GM12878 (cell line): ENCODE measurements around the gene CYTL1. TPM values are rescaled to one million over a fixed set of nuclear protein-coding genes. Genes with fewer than 3 reads are reported as not detected.

Source experiments
- ESRRA ChIP-seq: IDR thresholded peaks from 2 replicates; pipeline ENCODE4 v1.6.1; 2012; ENCODE audit warnings: mild to moderate bottlenecking, low read length, improper control_type of control experiment
- MYC ChIP-seq: IDR thresholded peaks from 2 replicates; pipeline ENCODE4 v1.6.1; 2011; ENCODE audit warnings: mild to moderate bottlenecking, low read length, moderate library complexity, inconsistent platforms; ENCODE audit not compliant: insufficient read depth, insufficient replicate concordance, insufficient read length, severe bottlenecking
- NBN ChIP-seq: fragments of 450-650 bp; IDR thresholded peaks from 2 replicates; pipeline ENCODE4 v1.6.1; 2016
- NR2C2 ChIP-seq: IDR thresholded peaks from 2 replicates; pipeline ENCODE4 v1.6.1; 2011; ENCODE audit warnings: borderline replicate concordance, low read depth; ENCODE audit not compliant: control insufficient read depth, insufficient read length
- POLR2AphosphoS5 ChIP-seq: IDR thresholded peaks from 2 replicates; pipeline ENCODE4 v1.6.1; 2011; ENCODE audit warnings: mild to moderate bottlenecking, low read length, inconsistent platforms
- RFX5 ChIP-seq: IDR thresholded peaks from 2 replicates; pipeline ENCODE4 v1.6.1; 2011; ENCODE audit warnings: low read depth, low read length, improper control_type of control experiment
- SREBF1 ChIP-seq: IDR thresholded peaks from 2 replicates; pipeline ENCODE4 v1.6.1; 2012; ENCODE audit warnings: mild to moderate bottlenecking, low read length
- YBX1 ChIP-seq: fragments of 450-650 bp; IDR thresholded peaks from 2 replicates; pipeline ENCODE4 v1.6.1; 2016; ENCODE audit warnings: antibody characterized with exemption
- polyA plus RNA-seq, 11 experiments: library from polyadenylated mRNA; depleted of rRNA in 4 of 11; unstranded in 6 of 11; stranded (reverse) in 5 of 11; fragments of >200 nt; fragmentation: Nextera tagmentation in 4 of 11; fragmentation: Illumina TruSeq in 1 of 11; extraction: Ambion mirVana in 4 of 11; extraction: Trizol in 1 of 11; gene quantifications; 1 replicate in 1 of 11; 2 replicates in 10 of 11; pipeline versions ENCODE4 v1.2.1 to v1.2.3, GENCODE V29; 2011 to 2016; ENCODE audit warnings: inconsistent platforms in 2 of 11, missing spikeins in 2 of 11, low read depth in 1 of 11
- total RNA-seq, 4 experiments: library from RNA; depleted of rRNA in 3 of 4; stranded (reverse); fragments of >200 nt in 3 of 4; fragmentation: Illumina TruSeq in 1 of 4; extraction: Trizol in 1 of 4; gene quantifications; 2 replicates each; pipeline versions ENCODE4 v1.2.1 to v1.2.3, GENCODE V29; 2013 to 2021
- TF ChIP-seq, protein P1 (sequence below): IDR thresholded peaks from 2 replicates; pipeline ENCODE4 v1.6.1; 2011; ENCODE audit warnings: borderline replicate concordance, low read depth, mild to moderate bottlenecking, moderate library complexity, mixed read lengths, low read length; ENCODE audit not compliant: insufficient read depth; ENCODE audit errors: extremely low read length
- TF ChIP-seq, protein P2 (sequence below): IDR thresholded peaks from 2 replicates; pipeline ENCODE4 v1.6.1; 2011; ENCODE audit warnings: low read depth, mild to moderate bottlenecking, low read length, moderate library complexity, borderline replicate concordance; ENCODE audit errors: extremely low read depth
- TF ChIP-seq, protein P3 (sequence below): fragments of 450-650 bp; formaldehyde crosslinking; IDR thresholded peaks from 2 replicates; pipeline ENCODE4 v1.5.0; 2022; ENCODE audit warnings: mild to moderate bottlenecking, missing genetic modification characterization

Gene CYTL1
- total and polyA plus RNA-seq, 10 of the 15 experiments (the other 5 are each of a cell fraction or from before 2014, with no cell fraction given) = not detected

DNA sequence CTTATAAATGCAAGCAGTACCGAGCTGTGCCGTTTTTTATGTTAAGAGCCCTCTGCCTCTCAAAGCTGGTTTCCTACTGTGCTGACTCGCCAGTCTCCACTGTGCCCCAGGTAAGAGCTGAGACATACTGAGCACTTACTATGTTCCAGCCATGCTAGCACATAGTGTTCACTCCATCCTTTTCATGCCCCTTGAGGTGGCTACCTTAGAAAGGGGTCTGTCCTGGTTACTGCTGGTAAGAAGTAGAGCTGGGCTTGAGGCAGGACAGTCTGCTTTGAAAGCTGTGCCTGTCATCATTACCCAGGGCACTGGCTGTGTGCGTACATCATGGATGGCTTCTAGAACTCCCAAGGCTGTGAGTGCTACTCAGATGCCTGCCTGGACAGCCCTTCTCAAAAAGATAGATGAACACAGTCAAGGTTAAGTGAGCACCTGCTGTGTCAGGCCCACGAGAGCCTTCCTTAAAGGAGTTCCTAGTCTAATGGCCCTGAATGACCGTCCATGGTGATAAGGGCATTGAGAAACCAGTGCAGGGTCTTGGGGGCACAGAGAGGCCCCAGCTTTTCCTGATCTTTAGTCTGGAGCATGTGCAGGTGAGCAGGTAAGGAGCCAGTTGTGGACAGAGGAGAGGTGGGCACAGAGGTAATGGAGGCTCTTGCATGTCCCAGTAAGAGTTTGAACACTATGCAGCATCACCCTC is 33.6 kb upstream of the CYTL1 start (continued):
- TF ChIP-seq, protein P1, sequence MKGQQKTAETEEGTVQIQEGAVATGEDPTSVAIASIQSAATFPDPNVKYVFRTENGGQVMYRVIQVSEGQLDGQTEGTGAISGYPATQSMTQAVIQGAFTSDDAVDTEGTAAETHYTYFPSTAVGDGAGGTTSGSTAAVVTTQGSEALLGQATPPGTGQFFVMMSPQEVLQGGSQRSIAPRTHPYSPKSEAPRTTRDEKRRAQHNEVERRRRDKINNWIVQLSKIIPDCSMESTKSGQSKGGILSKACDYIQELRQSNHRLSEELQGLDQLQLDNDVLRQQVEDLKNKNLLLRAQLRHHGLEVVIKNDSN = no peak
- no peak for TF ChIP-seq NR2C2
- TF ChIP-seq, protein P2, sequence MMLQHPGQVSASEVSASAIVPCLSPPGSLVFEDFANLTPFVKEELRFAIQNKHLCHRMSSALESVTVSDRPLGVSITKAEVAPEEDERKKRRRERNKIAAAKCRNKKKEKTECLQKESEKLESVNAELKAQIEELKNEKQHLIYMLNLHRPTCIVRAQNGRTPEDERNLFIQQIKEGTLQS = no peak
- TF ChIP-seq SREBF1 = no peak
- TF ChIP-seq MYC = no peak
- no peak for TF ChIP-seq POLR2AphosphoS5
- TF ChIP-seq NBN = no peak
- no peak for TF ChIP-seq RFX5
- TF ChIP-seq, protein P3, sequence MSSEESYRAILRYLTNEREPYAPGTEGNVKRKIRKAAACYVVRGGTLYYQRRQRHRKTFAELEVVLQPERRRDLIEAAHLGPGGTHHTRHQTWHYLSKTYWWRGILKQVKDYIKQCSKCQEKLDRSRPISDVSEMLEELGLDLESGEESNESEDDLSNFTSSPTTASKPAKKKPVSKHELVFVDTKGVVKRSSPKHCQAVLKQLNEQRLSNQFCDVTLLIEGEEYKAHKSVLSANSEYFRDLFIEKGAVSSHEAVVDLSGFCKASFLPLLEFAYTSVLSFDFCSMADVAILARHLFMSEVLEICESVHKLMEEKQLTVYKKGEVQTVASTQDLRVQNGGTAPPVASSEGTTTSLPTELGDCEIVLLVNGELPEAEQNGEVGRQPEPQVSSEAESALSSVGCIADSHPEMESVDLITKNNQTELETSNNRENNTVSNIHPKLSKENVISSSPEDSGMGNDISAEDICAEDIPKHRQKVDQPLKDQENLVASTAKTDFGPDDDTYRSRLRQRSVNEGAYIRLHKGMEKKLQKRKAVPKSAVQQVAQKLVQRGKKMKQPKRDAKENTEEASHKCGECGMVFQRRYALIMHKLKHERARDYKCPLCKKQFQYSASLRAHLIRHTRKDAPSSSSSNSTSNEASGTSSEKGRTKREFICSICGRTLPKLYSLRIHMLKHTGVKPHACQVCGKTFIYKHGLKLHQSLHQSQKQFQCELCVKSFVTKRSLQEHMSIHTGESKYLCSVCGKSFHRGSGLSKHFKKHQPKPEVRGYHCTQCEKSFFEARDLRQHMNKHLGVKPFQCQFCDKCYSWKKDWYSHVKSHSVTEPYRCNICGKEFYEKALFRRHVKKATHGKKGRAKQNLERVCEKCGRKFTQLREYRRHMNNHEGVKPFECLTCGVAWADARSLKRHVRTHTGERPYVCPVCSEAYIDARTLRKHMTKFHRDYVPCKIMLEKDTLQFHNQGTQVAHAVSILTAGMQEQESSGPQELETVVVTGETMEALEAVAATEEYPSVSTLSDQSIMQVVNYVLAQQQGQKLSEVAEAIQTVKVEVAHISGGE (CRISPR knock-in tag) = no peak
- TF ChIP-seq YBX1 = no peak
- no peak for TF ChIP-seq ESRRA
